ENCODE data around the gene CTNNBIP1. TPM values are rescaled to one million over a fixed set of nuclear protein-coding genes. Genes with fewer than 3 reads are reported as not detected.

The CTNNBIP1 gene
- total RNA-seq, 1 experiment from 2014 or later, result 17.1 TPM

GRCh38 chr1:9884805-9885204 lies 25.3 kb downstream of the CTNNBIP1 start:
- Mint-ChIP-seq H3K9me3 (ENCODE audit: unreplicated experiment) (no peaks in the 10 kb centered on the region), H3K36me3 (ENCODE audit: insufficient read depth, unreplicated experiment) (no peaks in the 10 kb centered on the region), H3K27ac (ENCODE audit: unreplicated experiment) (no peak overlapping the region), H3K27me3 (ENCODE audit: insufficient read depth, unreplicated experiment) (no peaks in the 10 kb centered on the region), H3K4me3 (ENCODE audit: unreplicated experiment) (no peak overlapping the region), H3K4me1 (ENCODE audit: low read depth, unreplicated experiment) (no peaks in the 10 kb centered on the region)
- Histone ChIP-seq H3K27me3 (replicated peaks; ENCODE audit: control insufficient read depth, insufficient read depth, low read length) (no peaks in the 10 kb centered on the region), H3K4me1 (no peaks in the 10 kb centered on the region), H3K4me3 (ENCODE audit: low read depth, low read length) (no peak overlapping the region), H3K36me3 (ENCODE audit: control insufficient read depth, insufficient read depth, low read length) (no peaks in the 10 kb centered on the region), H3K9me3 (no peaks in the 10 kb centered on the region)
- BruUV-seq (replicated peaks), result no TSS peak
- no peak for TF ChIP-seq CTCF (IDR thresholded peaks at IDR 0.05; ENCODE audit: insufficient read depth in 1 of 2, low read depth in 1 of 2, low read length in 1 of 2, severe bottlenecking in 1 of 2, unreplicated experiment in 1 of 2)
- ChIA-PET CTCF (no interaction called here), POLR2A (no interaction called here)
- no peak for DNase-seq
- intact Hi-C loops (cut with micrococcal nuclease; ENCODE audit: unreplicated experiment), result no loop called here

GRCh38 chr1:9883585-9884449 lies 26.3 kb downstream of the CTNNBIP1 start:
- H3K9me3 Mint-ChIP-seq (ENCODE audit: unreplicated experiment), result no peaks in the 10 kb centered on the region
- no peaks in the 10 kb centered on the region for H3K27me3 Mint-ChIP-seq (ENCODE audit: insufficient read depth, unreplicated experiment)
- no TSS peak for BruUV-seq (replicated peaks)
- TF ChIP-seq CTCF (IDR thresholded peaks at IDR 0.05; ENCODE audit: insufficient read depth in 1 of 2, low read depth in 1 of 2, low read length in 1 of 2, severe bottlenecking in 1 of 2, unreplicated experiment in 1 of 2), result no peak
- no peaks in the 10 kb centered on the region for H3K9me3 ChIP-seq
- no peak overlapping the region for H3K27ac Mint-ChIP-seq (ENCODE audit: unreplicated experiment)
- H3K27me3 ChIP-seq (replicated peaks; ENCODE audit: control insufficient read depth, insufficient read depth, low read length), result no peaks in the 10 kb centered on the region
- H3K36me3 ChIP-seq (ENCODE audit: control insufficient read depth, insufficient read depth, low read length), result no peaks in the 10 kb centered on the region
- H3K4me3 Mint-ChIP-seq (ENCODE audit: unreplicated experiment), result no peak overlapping the region
- CTCF ChIA-PET, result interaction anchor here (1.2 kb wide), 1 partner anchor 11 kb away, joined by 4 read pairs; no protein-coding TSS in a partner anchor
- H3K36me3 Mint-ChIP-seq (ENCODE audit: insufficient read depth, unreplicated experiment), result no peaks in the 10 kb centered on the region
- POLR2A ChIA-PET, result no interaction called here
- no peaks in the 10 kb centered on the region for H3K4me1 ChIP-seq
- intact Hi-C loops (cut with micrococcal nuclease; ENCODE audit: unreplicated experiment), result no loop called here
- no peak overlapping the region for H3K4me3 ChIP-seq (ENCODE audit: low read depth, low read length)
- no peaks in the 10 kb centered on the region for H3K4me1 Mint-ChIP-seq (ENCODE audit: low read depth, unreplicated experiment)
- DNase-seq, result no peak

DNA sequence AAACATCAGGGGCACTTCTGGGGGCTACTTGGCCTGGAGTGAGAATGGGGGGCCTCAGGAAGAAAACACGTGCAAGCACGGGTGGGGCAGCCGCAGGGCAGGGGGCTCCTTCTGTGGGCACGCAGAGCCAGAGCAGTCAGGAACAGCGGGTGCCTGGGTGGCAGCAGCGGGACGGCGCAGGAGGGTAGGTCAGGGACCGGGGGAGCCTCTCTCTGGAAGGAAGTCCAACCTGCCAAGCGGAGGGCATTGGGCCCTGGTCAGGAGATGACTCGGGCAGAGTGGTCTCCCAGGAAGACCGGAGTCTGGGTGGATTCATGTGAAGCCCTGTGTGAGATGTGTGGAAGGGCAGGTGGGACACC lies 27.1 kb downstream of the CTNNBIP1 start:
- H3K4me1 Mint-ChIP-seq (ENCODE audit: low read depth, unreplicated experiment), result no peaks in the 10 kb centered on the region
- POLR2A ChIA-PET, result no interaction called here
- TF ChIP-seq CTCF (IDR thresholded peaks at IDR 0.05; ENCODE audit: insufficient read depth in 1 of 2, low read depth in 1 of 2, low read length in 1 of 2, severe bottlenecking in 1 of 2, unreplicated experiment in 1 of 2), result no peak
- DNase-seq, result no peak
- intact Hi-C loops (cut with micrococcal nuclease; ENCODE audit: unreplicated experiment), result no loop called here
- no peaks in the 10 kb centered on the region for H3K27me3 ChIP-seq (replicated peaks; ENCODE audit: control insufficient read depth, insufficient read depth, low read length)
- no peaks in the 10 kb centered on the region for H3K4me1 ChIP-seq
- no peaks in the 10 kb centered on the region for H3K36me3 Mint-ChIP-seq (ENCODE audit: insufficient read depth, unreplicated experiment)
- no peak overlapping the region for H3K4me3 ChIP-seq (ENCODE audit: low read depth, low read length)
- no peaks in the 10 kb centered on the region for H3K9me3 ChIP-seq
- CTCF ChIA-PET, result no interaction called here
- H3K27ac Mint-ChIP-seq (ENCODE audit: unreplicated experiment), result no peak overlapping the region
- no peaks in the 10 kb centered on the region for H3K9me3 Mint-ChIP-seq (ENCODE audit: unreplicated experiment)
- H3K27me3 Mint-ChIP-seq (ENCODE audit: insufficient read depth, unreplicated experiment), result no peaks in the 10 kb centered on the region
- no TSS peak for BruUV-seq (replicated peaks)
- H3K4me3 Mint-ChIP-seq (ENCODE audit: unreplicated experiment), result no peak overlapping the region
- H3K36me3 ChIP-seq (ENCODE audit: control insufficient read depth, insufficient read depth, low read length), result no peaks in the 10 kb centered on the region

Measured in Caco-2 (cell line).